ENCODE results near the gene ARL4A.

DNA sequence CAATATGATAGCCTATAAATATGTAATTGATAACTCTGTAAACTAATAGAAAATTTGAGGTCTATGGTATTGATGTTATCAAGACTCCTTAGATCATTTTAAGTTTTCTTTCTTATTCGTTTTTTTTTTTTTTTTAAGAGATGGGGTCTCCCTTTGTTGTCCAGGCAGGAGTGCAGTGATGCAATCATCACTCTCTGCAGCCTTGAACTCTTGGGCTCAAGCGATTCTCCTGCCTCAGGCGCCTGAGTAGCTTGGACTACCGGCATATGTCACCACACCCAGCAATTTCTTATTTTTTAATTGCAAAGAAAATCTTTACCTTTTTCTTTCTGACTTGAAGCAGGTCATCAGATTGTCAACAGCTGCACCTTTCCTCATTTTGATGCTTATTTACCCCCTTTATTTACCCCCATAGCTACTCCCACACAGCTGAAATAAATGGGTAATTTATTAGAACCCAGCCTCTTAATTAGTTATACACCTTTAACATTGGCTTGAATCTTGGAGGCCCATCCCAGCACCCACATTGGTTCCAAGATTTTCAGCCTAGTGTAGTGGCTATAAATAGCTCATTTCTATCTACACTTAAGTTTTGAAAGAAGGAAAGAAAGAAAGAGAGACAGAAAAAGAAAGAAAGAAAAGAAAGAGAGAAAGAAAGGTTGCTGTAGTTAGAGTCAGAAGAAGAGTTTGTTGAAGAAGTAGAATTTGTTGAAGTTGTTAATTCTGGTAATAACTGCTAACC, 38.3 kb downstream of the ARL4A start:
- TF ChIP-seq, protein P1, sequence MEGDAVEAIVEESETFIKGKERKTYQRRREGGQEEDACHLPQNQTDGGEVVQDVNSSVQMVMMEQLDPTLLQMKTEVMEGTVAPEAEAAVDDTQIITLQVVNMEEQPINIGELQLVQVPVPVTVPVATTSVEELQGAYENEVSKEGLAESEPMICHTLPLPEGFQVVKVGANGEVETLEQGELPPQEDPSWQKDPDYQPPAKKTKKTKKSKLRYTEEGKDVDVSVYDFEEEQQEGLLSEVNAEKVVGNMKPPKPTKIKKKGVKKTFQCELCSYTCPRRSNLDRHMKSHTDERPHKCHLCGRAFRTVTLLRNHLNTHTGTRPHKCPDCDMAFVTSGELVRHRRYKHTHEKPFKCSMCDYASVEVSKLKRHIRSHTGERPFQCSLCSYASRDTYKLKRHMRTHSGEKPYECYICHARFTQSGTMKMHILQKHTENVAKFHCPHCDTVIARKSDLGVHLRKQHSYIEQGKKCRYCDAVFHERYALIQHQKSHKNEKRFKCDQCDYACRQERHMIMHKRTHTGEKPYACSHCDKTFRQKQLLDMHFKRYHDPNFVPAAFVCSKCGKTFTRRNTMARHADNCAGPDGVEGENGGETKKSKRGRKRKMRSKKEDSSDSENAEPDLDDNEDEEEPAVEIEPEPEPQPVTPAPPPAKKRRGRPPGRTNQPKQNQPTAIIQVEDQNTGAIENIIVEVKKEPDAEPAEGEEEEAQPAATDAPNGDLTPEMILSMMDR (optimal IDR thresholded peaks at IDR 0.05 in 1 of 3, IDR thresholded peaks at IDR 0.05 in 1 of 3, conservative IDR thresholded peaks at IDR 0.05 in 1 of 3; ENCODE audit: extremely low read depth in 1 of 3, insufficient read depth in 2 of 3, low read length in 3 of 3) = no peak
- TF ChIP-seq EZH2 (IDR thresholded peaks at IDR 0.05; ENCODE audit: low read length) = no peak

Measured in keratinocyte (primary cell).